A549 treated with AZD9567 at 1 μM for 4 hours (cell line): ENCODE data around the gene MTMR2. TPM values are rescaled to one million over a fixed set of nuclear protein-coding genes. Genes with fewer than 3 reads are reported as not detected.

Source experiments
- total RNA-seq: library from RNA; stranded (reverse); fragments of 200-300 nt; extraction: Qiagen RNA extraction; gene quantifications from 5 replicates; pipeline ENCODE4 v1.2.3, GENCODE V29; 2022; ENCODE audit not compliant: insufficient read depth

MTMR2 gene
- 18.4 to 25.0 TPM (median 19.0 TPM) in 5 replicates for total RNA-seq

GRCh38 chr11:95923728-95924413 lies at the start of gene MTMR2:
MTMR2 (minus strand) TSS chr11:95924107; CDS start chr11:95923954, 153 bp downstream.

GRCh38 chr11:95790123-95790932 lies 133.6 kb downstream of the MTMR2 start, which contains the start of gene CEP57:
CEP57 (plus strand) TSS chr11:95790498; CDS start chr11:95790699, 201 bp downstream.

GRCh38 chr11:95789506-95790122 lies 134.3 kb downstream of the MTMR2 start, which contains the start of gene FAM76B:
FAM76B (minus strand) TSS chr11:95789782; CDS start chr11:95789478, 304 bp downstream.

Other genes starting within 250 kb of the MTMR2 start
- 7.2 to 10.5 TPM (median 8.8 TPM) in 5 replicates for gene FAM76B, start 134.3 kb downstream of the MTMR2 start, total RNA-seq
- gene CEP57, start 133.6 kb downstream of the MTMR2 start, total RNA-seq: 10.7 to 13.8 TPM (median 12.3 TPM) in 5 replicates